Osteocyte (in vitro differentiated cells): ENCODE data around the gene EVPL. TPM values are rescaled to one million over a fixed set of nuclear protein-coding genes. Genes with fewer than 3 reads are reported as not detected.
"Not testable (repeated sequence)": the region's sequence is repeated elsewhere in the genome, so short reads cannot be mapped to it uniquely, and the experiment has no call there.

ENCODE experiments used
- DNase-seq: peaks from one replicate; pipeline ENCODE4 v3.0.0; 2021; ENCODE audit warnings: mixed read lengths; ENCODE audit not compliant: unreplicated experiment; ENCODE audit errors: extremely low spot score
- H3K27ac Mint-ChIP-seq: one replicate; pipeline ENCODE4 v1.8.0; 2021; ENCODE audit warnings: mild to moderate bottlenecking, mixed read lengths; ENCODE audit not compliant: unreplicated experiment
- H3K27me3 Mint-ChIP-seq: one replicate; pipeline ENCODE4 v1.8.0; 2021; ENCODE audit warnings: mixed read lengths; ENCODE audit not compliant: unreplicated experiment
- H3K36me3 Mint-ChIP-seq: one replicate; pipeline ENCODE4 v1.8.0; 2021; ENCODE audit warnings: mixed read lengths; ENCODE audit not compliant: unreplicated experiment
- H3K4me1 Mint-ChIP-seq: one replicate; pipeline ENCODE4 v1.8.0; 2021; ENCODE audit warnings: mixed read lengths; ENCODE audit not compliant: unreplicated experiment
- H3K4me3 Mint-ChIP-seq: one replicate; pipeline ENCODE4 v1.8.0; 2021; ENCODE audit warnings: mild to moderate bottlenecking, moderate library complexity, mixed read lengths; ENCODE audit not compliant: unreplicated experiment
- H3K9me3 Mint-ChIP-seq: one replicate; pipeline ENCODE4 v1.8.0; 2021; ENCODE audit warnings: mixed read lengths; ENCODE audit not compliant: unreplicated experiment
- total RNA-seq: library from RNA; stranded (reverse); gene quantifications from 2 replicates; pipeline ENCODE4 v1.2.1, GENCODE V29; 2021
- TF ChIP-seq, protein P1 (sequence below): fragments of 200-600 bp; sonication (generic); IDR thresholded peaks from 2 replicates; pipeline ENCODE4 v1.5.0; 2021; ENCODE audit warnings: antibody characterized with exemption, mild to moderate bottlenecking, moderate library complexity

The EVPL gene
- total RNA-seq, 1 donor from 2014 or later, result not detected

DNA sequence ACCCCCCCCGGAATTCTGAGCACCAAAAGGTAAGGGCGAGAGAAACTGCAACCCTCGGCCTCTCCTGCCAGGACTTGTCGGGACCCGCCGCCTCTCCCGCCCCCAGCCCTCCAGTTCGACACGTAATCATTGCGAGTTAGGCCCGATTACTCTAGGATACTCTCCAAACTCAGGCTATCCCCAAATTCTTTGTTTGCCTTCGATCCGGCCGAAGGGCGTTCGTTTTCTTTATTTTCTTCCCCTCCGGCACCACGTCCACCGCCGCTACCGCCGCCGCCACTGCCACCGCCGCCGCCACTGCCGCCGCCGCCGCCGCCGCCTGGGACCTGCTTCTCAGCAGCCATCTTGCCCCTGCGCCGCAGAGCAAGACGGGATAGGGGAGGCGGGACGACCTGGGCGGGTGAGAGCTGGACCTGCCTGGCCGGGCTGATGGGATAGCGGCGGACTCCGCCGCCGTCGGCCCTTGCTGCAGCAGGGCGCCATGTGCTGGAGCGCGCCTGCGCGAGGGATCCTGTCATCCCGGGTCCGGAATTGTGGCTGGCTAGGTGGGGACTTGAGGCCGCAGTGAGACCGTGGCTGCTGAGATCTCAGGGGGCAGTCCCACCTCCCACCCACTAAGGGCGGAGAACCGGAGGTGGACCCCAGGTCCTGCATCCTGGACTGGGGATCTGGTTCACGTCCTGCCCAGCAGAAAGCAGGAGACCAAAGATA lies 45.2 kb upstream of the EVPL start, which contains the start of gene SRP68:
SRP68 (minus strand) TSS at position 370 of the 711 bp plus-strand sequence; CDS start at position 344, 26 bp downstream.
- TF ChIP-seq, protein P1, sequence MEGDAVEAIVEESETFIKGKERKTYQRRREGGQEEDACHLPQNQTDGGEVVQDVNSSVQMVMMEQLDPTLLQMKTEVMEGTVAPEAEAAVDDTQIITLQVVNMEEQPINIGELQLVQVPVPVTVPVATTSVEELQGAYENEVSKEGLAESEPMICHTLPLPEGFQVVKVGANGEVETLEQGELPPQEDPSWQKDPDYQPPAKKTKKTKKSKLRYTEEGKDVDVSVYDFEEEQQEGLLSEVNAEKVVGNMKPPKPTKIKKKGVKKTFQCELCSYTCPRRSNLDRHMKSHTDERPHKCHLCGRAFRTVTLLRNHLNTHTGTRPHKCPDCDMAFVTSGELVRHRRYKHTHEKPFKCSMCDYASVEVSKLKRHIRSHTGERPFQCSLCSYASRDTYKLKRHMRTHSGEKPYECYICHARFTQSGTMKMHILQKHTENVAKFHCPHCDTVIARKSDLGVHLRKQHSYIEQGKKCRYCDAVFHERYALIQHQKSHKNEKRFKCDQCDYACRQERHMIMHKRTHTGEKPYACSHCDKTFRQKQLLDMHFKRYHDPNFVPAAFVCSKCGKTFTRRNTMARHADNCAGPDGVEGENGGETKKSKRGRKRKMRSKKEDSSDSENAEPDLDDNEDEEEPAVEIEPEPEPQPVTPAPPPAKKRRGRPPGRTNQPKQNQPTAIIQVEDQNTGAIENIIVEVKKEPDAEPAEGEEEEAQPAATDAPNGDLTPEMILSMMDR, result no peak
- peak; percentile 98 for DNase-seq
- peak within 1 kb of the TSS; percentile 86 for H3K27ac Mint-ChIP-seq
- no peaks in the 10 kb centered on the region for H3K9me3 Mint-ChIP-seq
- peaks cover under 1% of the 10 kb centered on the region for H3K36me3 Mint-ChIP-seq
- peak within 1 kb of the TSS; percentile 90 for H3K4me3 Mint-ChIP-seq
- H3K4me1 Mint-ChIP-seq, result peaks cover 31% of the 10 kb centered on the region
- peaks cover 27% of the 10 kb centered on the region for H3K27me3 Mint-ChIP-seq

DNA sequence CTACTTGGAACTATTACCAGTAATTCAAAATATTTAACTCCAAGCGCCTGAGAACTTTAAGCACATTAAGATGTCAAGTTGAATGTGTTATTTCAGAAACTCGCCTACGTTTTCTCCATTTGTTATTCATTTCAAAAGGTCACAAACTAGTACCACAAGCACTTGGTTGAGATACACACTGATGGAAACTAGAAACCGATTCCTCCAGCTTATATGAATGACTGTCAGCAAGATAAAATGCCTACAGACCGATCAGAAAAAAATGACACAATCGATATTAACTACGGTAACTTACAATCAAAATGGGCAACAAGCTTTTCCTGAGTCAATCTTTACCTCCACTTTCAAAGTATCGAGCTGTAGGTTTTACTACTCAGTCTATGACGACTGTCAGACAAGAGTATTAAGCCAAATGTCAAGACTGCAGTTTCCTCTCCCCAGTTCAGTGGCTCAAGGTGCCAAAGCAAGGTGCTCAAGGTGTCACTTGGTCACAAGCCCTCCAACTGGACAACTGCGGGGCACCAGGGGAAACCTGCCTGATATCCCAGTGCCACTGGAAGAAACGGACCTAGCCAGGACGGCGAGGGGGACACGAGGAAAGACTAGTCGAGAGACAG lies 44.5 kb upstream of the EVPL start:
- peaks cover 4% of the 10 kb centered on the region for H3K36me3 Mint-ChIP-seq
- peaks cover 31% of the 10 kb centered on the region for H3K4me1 Mint-ChIP-seq
- H3K27me3 Mint-ChIP-seq, result peaks cover 22% of the 10 kb centered on the region
- H3K9me3 Mint-ChIP-seq, result no peaks in the 10 kb centered on the region
- H3K27ac Mint-ChIP-seq, result peak overlapping the region; percentile 86
- TF ChIP-seq, protein P1, result no peak
- no peak for DNase-seq
- peak overlapping the region; percentile 90 for H3K4me3 Mint-ChIP-seq

DNA sequence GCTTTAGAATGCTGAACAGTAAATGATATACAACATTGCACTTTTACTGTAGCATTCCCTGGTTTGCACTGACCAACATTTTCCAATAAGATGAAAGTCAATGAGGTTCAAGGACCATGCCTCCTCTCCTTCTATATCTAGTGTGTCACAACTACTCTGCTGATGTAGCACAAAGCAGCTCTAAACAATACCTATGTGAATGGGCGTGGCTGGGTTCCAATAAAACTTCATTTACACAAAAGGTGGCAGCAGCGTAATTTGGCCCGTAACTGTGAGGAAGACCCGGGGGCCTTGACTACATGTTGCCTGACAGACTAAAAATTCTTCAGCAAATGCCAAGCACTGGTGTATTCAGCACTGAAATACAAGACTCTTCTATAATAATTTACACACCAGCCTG lies 38.7 kb upstream of the EVPL start:
- TF ChIP-seq, protein P1, result no peak
- peaks cover 7% of the 10 kb centered on the region for H3K4me1 Mint-ChIP-seq
- no peak overlapping the region for H3K4me3 Mint-ChIP-seq
- H3K27ac Mint-ChIP-seq, result no peak overlapping the region
- peaks cover 43% of the 10 kb centered on the region for H3K36me3 Mint-ChIP-seq
- H3K9me3 Mint-ChIP-seq, result no peaks in the 10 kb centered on the region
- no peaks in the 10 kb centered on the region for H3K27me3 Mint-ChIP-seq
- no peak for DNase-seq

DNA sequence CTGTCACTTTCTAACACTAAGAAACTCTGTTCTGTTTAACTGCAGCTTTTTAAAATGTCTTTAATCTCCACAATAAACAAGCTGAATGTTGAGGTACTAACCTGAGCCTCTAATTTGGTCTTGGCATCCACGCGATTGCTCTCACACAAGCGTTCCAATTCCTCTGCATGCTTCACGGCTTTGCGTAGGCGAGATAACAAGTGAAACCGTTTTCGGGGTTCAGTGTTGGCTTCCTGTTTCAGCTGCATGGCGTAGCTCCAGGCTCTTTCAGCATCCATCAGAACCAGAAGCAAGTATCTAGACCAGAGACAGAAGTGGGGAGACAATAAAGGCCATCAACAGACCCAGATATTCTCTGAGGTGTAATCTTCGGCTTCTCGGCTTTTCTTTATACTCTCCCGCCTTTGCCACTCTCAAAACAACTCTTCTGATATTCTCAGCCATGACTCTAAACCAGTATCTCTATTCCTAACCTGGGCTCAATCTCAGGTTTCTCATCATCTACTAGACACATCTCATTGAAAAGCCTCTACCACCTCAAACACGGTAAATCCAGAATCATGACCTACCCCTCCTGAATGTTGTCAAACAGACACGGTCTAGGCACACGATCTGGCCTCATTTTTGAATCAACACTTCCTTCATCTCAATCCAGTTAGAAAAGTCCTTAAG lies 36.9 kb upstream of the EVPL start:
- Mint-ChIP-seq H3K27ac (no peak overlapping the region), H3K4me1 (no peaks in the 10 kb centered on the region), H3K36me3 (peaks cover 53% of the 10 kb centered on the region), H3K4me3 (no peak overlapping the region), H3K9me3 (no peaks in the 10 kb centered on the region), H3K27me3 (no peaks in the 10 kb centered on the region)
- no peak for DNase-seq
- TF ChIP-seq, protein P1, result no peak

DNA sequence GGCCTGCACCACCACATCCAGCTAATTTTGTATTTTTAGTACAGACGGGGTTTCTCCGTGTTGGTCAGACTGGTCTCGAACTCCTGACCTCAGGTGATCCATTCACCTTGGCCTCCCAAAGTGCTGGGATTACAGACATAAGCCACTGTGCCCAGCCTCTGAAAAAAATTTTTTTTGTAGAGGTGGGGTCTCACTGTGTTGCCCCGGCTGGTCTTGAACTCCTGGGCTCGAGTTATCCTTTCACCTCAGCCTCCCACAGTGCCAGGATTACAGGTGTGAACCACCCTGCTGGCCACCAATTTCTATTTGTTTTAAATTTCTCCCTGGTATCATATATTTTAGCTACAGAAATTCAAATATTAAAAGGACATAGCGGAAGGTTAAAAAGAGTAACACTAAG lies 31.2 kb upstream of the EVPL start:
- not testable (repeated sequence) for H3K27ac Mint-ChIP-seq, DNase-seq, H3K9me3 Mint-ChIP-seq, H3K27me3 Mint-ChIP-seq, H3K4me3 Mint-ChIP-seq
- Mint-ChIP-seq H3K4me1 (peaks cover 11% of the 10 kb centered on the region), H3K36me3 (peaks cover 50% of the 10 kb centered on the region)
